HFFc6 (cell line): ENCODE measurements around the gene TMEM256. TPM values are rescaled to one million over a fixed set of nuclear protein-coding genes. Genes with fewer than 3 reads are reported as not detected.

Source experiments
- DNase-seq: peaks from one replicate; pipeline ENCODE4 v3.0.0-alpha.2; 2018
- H3K27ac Mint-ChIP-seq: 2 replicates; pipeline ENCODE4 v1.8.0; 2020; ENCODE audit warnings: mild to moderate bottlenecking, mixed read lengths
- H3K27me3 Mint-ChIP-seq: 2 replicates; pipeline ENCODE4 v1.8.0; 2021; ENCODE audit warnings: mild to moderate bottlenecking, moderate library complexity, mixed read lengths; ENCODE audit not compliant: insufficient read depth
- H3K36me3 Mint-ChIP-seq: 2 replicates; pipeline ENCODE4 v1.8.0; 2021; ENCODE audit warnings: low read depth, mixed read lengths
- H3K4me1 Mint-ChIP-seq: 2 replicates; pipeline ENCODE4 v1.8.0; 2020; ENCODE audit warnings: low read depth, mixed read lengths
- H3K4me3 Mint-ChIP-seq: 2 replicates; pipeline ENCODE4 v1.8.0; 2020; ENCODE audit warnings: mild to moderate bottlenecking, moderate library complexity, mixed read lengths
- H3K9me3 Mint-ChIP-seq: 2 replicates; pipeline ENCODE4 v1.8.0; 2020; ENCODE audit warnings: mild to moderate bottlenecking, mixed read lengths
- CTCF ChIP-seq: fragments of 200-600 bp; sonication (generic); IDR thresholded peaks from 2 replicates; pipeline ENCODE4 v1.5.0; 2021; ENCODE audit warnings: antibody characterized with exemption, mild to moderate bottlenecking
- total RNA-seq, 6 experiments: library from RNA; stranded (reverse); fragmentation: NEBNext Ultra II Directional; extraction: Animal tissue kit (Norgen Biotek cat#: 25700); gene quantifications; 2 replicates in 1 of 6; 3 replicates in 5 of 6; pipeline ENCODE4 v1.2.3, GENCODE V29; 2021

TMEM256 gene
- total RNA-seq, 6 experiments from 2014 or later: 52.2 to 79.1 (median 72.3) TPM

GRCh38 chr17:7417056-7417655 is 13.3 kb upstream of the TMEM256 start:
- Mint-ChIP-seq H3K27ac (no peak overlapping the region), H3K9me3 (no peaks in the 10 kb centered on the region), H3K36me3 (peaks cover 15% of the 10 kb centered on the region), H3K4me3 (no peak overlapping the region), H3K4me1 (peaks cover 14% of the 10 kb centered on the region), H3K27me3 (peaks cover 4% of the 10 kb centered on the region; the same call in 1 of the 2 replicates)
- DNase-seq: no peak
- TF ChIP-seq CTCF: no peak

GRCh38 chr17:7416323-7416722 is 12.4 kb upstream of the TMEM256 start:
- no peak overlapping the region for H3K27ac Mint-ChIP-seq
- no peak for DNase-seq

GRCh38 chr17:7415784-7416183 is 11.9 kb upstream of the TMEM256 start:
- Mint-ChIP-seq H3K27me3 (peaks cover 5% of the 10 kb centered on the region; the same call in 1 of the 2 replicates), H3K9me3 (no peaks in the 10 kb centered on the region), H3K4me3 (no peak overlapping the region), H3K36me3 (peaks cover 15% of the 10 kb centered on the region), H3K27ac (no peak overlapping the region), H3K4me1 (peaks cover 16% of the 10 kb centered on the region)
- no peak for DNase-seq
- no peak for TF ChIP-seq CTCF

More at GRCh38 chr17:7416323-7416722, 12.4 kb upstream of the TMEM256 start:
- Mint-ChIP-seq H3K27me3 (peaks cover 5% of the 10 kb centered on the region; the same call in 1 of the 2 replicates), H3K4me3 (no peak overlapping the region), H3K9me3 (no peaks in the 10 kb centered on the region), H3K4me1 (peaks cover 16% of the 10 kb centered on the region), H3K36me3 (peaks cover 15% of the 10 kb centered on the region)
- no peak for TF ChIP-seq CTCF

GRCh38 chr17:7414837-7415236 is 10.9 kb upstream of the TMEM256 start:
- DNase-seq: no peak
- Mint-ChIP-seq H3K27ac (no peak overlapping the region), H3K4me3 (no peak overlapping the region), H3K27me3 (peaks cover 5% of the 10 kb centered on the region), H3K36me3 (peaks cover 21% of the 10 kb centered on the region), H3K4me1 (peaks cover 16% of the 10 kb centered on the region), H3K9me3 (no peaks in the 10 kb centered on the region)
- no peak for TF ChIP-seq CTCF

GRCh38 chr17:7413346-7413985 is 9.6 kb upstream of the TMEM256 start:
- Mint-ChIP-seq H3K27ac (peak overlapping the region; percentile 65), H3K36me3 (peaks cover 32% of the 10 kb centered on the region), H3K27me3 (peaks cover 4% of the 10 kb centered on the region), H3K9me3 (no peaks in the 10 kb centered on the region), H3K4me3 (no peak overlapping the region), H3K4me1 (peaks cover 16% of the 10 kb centered on the region)
- no peak for TF ChIP-seq CTCF
- peak; percentile 70 for DNase-seq
